Measurements from ENCODE around the gene YPEL3.
A peak's percentile ranks its signal among the peaks of the same experiment; 100 is the strongest.
"Not testable (repeated sequence)": the region's sequence is repeated elsewhere in the genome, so short reads cannot be mapped to it uniquely, and the experiment has no call there.

YPEL3 gene

DNA sequence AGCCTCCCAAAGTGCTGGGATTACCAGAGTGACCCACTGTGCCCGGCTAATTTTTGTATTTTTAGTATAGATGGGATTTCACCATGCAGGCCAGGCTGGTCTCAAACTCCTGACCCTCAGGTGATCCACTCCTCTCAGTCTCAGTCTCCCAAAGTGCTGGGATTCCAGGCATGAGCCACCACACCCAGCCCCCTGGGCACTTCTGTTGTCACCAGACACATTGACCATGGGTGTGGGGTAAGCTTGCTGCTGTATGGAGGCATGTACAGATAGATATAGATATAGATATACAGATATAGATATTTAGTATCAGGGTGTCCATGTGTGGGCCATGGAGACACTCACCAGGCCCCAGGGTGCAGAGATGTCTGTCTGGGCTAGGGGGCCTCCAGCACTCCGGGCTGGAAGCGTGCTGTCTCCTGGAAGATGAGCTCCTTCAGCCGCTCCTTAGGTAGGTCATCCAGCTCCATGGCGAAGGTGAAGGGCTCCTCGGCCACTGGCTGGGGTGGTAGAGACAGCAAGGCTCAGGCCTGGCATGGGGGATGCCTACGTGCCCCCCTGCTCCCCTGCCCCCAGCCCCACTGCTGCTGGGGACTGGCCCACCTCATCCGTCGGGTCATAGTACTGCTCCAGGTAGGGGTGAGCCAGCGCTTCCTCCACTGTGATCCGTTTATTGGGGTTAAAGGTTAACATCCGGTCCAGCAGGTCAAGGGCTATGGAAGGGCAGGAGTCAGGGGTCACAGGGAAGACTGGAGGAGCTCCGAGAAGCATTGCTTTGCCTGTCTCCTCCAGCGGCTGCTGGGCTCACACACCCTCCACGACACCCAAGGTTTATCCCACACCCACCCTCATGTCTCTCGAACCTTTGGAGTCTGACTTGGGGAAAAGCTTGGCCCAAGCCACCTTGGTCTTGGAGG is 20.5 kb upstream of the YPEL3 start:
- no peak for DNase-seq

DNA sequence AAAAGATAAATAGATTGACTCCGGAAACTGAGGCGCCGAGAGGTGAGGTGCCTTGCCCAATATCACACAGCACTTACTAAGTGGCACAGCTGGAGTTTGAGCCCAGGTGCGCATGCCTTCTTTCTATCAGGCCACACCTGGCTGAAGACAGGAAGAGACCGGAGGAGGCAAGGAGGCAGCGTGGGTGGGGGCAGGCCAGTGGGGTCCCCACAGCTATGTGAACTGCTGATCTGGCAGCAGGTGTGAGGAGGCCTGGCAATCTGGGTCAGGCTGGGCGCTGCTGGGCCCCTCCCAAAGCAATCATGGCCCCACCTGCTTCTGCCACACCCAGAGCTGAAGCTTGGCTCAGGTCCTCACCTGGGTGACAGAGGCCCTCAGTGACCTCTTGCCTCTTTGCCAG is 19.2 kb upstream of the YPEL3 start:
- peak; percentile 43 for DNase-seq

DNA sequence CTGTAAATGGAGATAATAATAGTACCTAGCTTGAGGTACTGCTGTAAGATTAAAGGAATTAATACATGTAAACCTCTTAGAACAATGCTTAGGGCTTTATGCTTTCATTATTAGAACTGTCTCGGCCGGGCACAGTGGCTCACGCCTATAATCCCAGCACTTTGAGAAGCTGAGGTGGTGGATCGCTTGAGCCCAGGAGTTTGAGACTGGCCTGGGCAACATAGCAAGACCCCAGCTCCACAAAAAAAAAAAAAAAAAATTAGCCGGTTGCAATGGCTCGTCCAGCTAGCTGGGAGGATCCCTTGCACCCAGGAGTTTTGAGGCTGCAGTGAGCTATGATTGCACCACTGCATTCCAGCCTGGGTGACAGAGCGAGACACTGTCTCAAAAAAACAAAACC is 18.8 kb upstream of the YPEL3 start:
- DNase-seq = not testable (repeated sequence)

DNA sequence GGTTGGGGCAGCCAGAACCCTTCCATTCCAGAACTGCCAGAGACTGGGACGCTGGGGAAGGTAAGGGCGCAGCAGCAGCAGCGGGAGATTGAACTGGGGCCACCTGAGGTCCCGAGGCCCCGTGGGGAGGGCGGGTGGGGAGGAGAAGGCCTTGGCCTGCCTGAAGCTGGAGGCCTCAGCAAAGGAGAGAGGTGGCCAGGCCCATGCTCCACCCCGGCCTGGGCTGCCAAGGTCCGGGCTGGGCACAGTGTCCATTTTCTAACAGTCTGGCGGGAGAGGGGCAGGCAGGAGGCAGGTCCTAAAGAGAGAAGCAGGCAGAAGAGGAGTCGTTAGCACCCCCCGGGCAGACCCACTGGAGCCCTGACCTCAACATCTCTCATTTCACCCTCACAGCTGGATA is 18.4 kb upstream of the YPEL3 start:
- DNase-seq = no peak

DNA sequence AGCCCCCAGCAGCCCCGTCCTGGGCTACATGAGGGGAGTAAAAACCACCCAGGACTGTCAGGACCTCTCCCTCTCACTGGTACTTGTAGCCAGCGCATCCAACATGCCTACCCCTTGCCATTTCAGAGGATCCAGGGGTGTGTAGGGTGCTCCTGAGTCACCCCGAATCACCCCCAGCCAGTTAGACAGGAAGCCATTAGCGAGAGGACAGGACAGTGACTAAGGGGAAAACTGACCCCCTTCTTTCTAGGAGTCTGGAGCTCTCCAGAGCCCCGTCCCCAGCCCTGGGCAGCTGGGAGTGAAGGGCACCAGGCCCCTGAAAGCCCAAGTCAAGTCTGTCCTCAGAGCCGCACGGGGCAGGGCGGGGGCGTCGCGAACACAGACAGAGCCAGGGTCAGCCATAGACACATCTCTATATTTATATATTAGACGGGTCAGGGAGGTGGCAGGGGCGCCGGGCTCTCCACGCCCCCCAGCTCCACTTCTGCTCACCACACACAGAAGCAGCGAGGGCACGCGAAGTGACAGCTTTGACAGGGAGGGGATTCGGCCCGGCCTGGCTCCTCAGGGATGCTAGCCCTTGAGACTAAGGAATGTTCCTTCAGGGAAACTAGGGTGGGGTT is 17.8 kb upstream of the YPEL3 start:
- DNase-seq = no peak

DNA sequence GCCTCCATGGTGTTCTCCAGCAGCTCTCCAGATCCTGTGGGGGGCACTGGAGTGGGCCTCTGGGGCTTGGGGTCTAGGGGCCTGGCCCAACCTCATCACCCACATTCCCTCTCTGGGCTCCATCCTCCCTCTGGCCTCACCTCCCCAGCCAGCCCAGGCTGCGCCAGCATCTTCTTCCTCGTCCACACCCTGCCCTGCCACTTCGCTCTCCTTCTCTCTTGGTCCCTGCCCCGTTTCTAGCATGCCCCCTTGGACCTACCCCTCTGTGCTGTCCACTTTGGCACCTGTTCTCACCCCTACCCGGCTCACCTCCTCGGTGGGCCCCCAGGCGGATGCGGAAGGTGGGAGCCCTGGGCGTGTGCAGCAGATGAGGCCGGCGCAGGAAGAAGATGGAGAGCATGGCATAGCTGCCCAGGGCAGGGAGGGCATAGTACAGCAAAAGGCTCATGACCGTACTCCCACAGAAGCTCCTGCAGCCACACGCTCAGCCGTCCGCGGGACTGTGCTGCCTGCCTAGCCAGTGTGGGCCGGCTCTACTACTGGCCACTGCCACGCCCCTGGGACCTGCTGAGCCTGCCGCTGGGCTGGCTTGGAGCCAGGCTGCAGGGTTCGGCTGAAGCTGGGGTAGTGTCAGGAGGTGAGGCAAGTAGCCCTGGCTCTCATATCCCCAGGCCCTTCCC is 17.2 kb upstream of the YPEL3 start, which contains the start of gene GDPD3:
GDPD3 (minus strand) TSS at position 507 of the 680 bp plus-strand sequence; CDS start at position 448, 59 bp downstream.
- DNase-seq = no peak

DNA sequence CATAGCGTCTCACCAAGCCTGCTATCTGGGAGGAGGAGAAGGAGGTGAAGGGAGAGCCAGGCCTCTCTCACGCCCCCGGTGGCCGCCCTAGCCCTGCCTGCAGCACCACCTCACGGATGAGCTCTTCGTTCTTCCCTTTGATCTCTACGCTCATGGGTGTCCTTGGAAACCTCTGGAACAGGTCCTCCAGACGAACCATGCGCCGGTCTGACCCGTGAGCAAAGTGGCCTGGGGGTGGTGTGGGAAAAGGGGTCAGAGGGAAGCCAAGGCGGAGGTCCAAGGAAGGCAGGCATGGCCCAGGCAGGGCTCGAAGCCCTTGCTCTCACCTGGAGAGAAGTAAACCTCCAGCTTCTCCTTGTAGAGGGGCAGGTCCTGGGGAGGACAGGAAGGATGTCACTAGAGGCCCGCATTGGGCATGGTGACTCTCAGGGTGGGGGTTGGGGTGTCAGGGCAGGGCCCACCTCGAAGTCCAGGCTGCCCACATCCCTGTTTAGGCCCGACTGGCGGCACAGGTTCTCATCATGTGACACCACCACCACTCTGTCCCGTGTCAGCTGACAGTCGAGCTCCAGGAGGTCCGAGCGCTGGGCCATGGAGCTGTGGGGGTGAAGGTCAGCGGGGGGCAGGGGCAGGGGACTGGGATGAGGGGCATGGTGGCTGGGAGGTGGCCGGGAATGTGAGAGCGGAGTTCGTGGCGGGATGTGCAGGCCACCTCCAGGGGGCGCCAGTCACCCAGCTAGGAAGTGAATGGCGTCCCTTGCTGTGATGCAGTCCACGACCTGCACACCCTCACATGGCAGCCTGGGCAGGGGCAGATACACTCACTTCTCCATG is 16.4 kb upstream of the YPEL3 start:
- DNase-seq = peak; percentile 59

DNA sequence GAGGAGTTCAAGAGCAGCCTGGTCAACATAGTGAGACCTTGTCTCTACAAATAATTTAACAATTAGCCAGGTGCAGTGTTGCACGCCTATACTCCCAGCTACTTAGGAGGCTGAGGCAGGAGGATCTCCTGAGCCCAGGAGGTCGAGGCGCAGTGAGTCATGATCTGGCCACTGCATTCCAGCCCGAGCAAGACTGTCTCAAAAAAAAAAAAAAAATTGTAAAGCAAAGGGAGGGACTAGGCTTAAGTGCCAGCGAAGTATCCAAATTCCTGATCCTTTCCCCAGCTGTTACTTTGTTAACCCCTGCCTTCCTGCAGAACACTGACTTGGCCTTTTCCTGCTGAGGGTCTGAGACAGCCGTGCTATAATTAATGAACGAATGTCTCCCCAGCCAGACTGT is 14.6 kb upstream of the YPEL3 start:
- no peak for DNase-seq

DNA sequence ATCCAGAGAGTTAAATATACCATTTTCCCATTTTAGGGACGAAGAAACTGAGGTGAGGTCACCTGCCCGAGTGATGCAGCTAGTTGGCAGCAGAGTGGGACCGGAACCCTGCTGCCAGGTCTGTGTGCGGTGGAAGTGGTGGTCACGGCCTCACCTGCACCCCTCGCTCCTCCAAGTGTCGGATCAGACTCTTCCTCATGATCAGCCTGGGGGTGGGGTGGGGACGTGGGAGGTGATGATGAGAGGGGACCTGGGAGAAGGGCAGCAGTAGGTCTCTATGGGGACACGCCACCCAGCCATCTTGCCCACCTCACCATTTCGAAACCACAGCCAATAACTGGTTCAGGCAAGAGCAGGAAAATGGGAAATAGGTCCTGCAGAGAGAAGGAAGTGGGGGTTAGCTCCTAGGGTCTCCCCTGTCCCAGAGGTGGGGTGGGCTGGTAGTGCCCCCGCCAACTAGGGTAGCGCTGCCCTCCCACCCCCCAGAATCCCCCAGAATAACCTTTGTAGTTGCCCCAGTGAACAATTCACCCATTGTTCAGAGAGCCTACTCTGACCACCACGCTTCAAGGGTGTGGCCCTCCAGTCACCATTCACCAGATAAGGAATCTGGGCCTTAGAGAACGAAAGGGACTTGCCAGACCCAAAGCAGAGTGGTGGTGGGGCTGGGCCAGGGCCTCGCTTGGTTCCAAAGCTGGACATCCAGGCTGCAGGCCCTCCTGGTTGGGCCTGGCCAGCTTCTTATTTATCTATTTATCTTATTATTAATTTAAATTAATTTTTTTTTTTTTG is 12.2 kb upstream of the YPEL3 start:
- no peak for DNase-seq

DNA sequence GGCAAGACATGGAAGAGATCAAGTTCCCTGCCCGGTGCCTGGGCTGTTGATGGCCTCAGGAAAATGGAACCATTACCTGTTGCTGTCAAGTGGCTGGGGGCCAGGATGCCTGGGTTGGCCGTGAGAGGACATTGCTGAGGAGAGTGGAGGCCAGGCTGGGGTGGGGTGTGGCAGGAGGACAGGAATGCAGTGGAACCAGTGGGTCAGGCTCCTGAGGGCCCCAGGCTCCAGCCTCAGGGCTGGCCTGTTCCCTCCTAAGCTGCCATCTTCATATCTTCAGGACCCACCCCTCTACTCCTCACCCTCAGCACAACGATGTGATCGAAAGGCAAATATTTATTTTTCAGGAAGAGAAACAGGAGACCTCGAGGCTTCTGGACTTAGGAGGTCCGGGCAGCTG is 8.5 kb upstream of the YPEL3 start:
- no peak for DNase-seq

DNA sequence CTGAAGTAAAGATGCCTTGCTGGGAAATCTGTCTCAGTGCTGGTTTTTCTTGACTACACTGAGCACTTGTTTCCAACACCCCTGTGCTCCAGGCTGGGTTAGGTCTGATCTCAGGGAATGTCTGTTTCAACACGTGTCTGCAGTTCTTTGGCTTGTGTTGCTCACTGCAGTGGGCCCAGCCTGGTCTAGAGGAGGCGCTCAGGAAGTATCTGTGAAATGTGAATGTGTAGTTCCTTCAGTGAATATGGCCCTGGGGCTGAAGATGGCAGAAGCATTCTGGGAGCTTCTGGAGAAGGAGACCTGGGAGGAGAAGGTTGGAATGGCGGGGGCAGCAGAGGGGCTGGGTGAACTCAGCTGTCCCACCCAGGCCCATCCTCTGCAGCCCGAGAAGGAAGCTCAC is 8.1 kb upstream of the YPEL3 start:
- DNase-seq = no peak

DNA sequence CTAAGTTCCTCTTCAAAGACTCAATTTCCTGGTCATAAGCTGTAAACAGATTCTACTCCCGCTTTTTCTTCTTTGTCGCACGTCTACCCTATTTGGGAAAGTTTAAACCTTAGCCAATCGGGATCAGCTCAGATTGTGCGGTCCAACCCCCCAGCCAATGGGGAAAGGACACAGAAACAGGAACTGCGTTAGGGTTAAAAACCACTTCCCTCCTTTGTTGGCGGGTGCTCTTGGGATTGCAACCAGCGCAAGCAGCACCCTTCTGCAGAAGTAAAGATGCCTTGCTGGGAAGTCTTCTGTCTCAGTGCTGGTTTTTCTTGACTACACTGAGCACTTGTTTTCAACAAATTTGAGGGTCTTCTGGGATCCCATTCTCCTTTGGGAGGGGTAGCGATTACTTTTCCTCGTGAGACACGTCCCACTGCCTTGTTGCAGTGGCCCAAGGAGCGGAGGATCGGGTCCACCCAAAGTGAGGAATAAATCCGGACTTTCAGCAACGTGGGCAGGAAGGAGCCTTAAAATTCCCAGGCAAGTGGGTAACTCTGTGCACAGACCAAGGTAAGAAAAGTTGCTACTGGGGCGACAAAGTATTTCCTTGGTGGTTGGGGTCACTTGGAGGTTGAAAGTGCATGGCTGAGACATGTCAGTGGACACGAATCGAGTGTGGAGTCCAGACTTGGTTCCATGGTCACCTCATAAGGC is 1.0 kb upstream of the YPEL3 start:
- peak; percentile 41 for DNase-seq

DNA sequence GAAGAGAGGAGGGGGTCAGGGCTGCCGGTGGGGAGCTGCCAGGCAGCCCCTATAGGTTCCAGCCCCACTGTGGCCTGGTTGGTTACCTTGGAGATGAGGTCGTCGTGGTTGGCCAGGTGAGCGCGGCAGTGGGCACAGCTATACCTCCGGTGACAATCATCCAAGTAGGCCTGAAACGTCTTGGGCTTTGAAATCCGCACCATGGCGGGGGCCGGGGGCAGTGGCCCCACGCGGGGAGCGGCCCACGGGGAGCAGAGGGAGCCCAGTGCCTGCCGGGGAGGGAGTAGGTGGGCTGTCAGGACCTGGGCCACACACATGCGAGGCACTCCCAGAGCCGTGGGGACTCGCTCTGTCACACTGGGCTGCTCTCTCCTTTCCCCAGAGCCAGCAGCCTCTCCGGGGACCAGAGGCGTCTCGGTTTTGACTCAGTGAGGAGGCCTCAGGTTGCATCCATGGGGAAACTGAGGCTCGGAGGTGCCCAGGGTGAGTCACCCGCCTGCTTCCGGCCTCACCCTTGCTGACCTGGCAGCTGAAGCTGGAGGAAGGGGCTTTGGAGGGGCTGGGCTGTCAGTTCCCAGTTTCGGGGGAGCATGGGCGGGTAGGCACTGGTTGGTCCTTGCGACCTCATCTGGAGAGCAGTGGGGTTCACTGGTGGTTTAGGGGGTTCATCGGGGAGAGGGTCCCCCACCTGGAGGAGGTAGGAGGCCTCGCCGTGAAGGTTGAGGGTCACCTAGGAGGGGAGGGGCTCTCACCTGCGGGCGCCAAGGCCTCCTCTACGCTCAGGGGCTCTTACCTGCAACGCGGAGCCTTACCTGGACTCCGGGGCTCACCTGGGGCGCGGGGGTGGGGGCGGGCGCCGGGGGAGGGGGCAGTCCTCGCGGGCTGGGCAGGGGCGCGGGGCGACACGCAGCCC is 591 bp downstream of the YPEL3 start:
- DNase-seq = peak; percentile 9

DNA sequence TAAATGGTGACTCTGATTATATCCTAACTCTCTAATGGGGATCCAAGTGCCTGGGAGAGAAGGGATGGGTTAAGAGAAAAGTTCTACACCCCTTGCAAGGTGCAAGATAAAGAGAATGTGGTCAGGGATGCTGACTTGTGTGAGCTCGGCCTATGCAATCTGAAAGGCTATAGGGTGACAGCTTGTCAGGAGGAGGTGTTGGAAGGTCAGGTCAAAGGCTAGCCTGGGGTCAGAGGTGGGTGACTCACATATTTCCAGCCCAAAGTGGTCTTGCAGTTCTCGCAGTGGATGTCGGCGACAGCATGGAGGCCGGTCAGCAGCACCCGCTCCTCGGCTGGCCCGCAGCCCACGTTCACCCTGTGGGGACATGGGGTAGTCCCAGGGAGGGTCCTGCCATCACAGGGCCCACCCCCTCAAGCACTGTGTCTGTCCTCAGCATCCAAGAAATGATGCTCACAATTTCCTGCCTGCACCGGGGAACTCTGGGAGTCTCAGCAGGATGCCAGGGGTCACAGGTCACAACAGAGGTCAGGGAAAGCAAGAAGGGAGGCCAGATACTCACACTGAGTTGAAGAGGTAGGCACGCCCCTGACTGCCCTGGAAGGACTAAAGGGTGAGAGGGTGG is 1.4 kb downstream of the YPEL3 start:
- no peak for DNase-seq

DNA sequence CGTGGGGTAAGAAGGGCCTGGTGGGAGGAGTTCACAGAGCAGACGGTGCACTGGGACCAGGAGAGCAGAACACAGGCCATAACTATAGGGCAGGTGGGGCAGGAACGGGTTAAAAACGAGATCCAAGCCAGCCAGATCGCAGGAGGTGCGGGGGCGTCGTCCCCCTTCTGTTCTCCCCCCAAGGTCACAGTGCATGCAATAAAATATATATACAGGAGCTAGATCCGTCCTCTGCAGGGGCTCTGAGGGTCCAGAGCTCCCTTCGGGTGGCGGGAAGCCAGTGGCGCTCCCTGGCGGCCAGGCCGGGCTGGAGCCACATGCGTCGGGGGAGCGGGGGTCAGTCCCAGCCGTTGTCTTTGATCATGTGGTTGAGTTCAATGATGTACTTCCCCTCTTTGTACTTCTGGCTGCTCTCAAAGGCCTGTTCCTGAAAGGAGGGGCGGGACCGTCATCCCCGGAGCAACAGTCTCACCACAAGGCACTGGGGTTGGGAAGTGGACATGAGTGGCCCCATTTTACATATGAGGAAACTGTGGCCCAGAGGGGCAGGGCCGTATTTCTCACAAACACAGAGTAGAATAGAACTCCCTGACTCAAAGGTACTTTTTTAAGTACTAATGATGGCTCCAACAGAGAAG is 3.5 kb downstream of the YPEL3 start:
- peak; percentile 83 for DNase-seq

DNA sequence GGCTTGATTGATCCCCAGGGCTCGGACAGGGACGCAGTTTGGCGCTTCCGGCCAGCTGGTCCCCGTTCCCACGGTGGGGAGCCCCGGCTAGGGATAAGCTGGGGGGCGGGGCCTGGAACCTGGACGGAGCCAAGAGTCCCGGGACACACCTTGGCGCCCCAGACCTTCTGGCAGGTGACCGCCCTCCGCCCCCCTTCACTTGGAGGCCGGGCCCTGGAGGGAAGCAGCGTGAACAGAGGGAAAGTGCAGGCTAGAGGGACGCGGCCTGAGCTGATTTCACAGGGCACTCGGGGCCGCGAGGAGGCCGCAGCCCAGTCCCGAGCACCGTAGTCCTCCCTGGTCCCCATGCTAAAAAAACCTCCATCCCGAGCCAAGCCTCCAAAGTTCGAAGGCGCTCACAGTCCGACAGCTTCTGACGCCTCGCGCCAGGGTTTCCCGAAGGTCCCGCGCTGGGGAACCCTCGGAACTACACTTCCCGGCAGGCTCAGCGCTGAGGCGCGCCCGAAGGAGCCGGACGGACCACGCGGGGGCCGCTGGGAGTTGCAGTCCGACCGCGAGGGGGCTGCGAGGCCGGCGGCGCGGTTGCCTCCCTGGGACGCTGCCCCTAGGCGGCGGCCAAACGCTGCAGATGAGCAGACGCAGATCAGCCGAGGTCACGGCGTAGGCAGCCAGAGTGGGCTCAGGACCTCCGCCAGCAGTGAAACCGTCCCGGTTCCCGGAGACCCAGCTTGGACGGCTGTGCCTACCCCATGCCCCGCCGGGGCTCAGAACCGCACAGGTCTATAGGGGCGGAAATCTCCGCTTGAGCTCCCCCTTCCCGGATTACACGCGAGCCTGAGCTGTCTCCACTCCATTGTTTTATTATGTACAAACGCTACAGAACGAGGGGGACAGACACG is 4.3 kb downstream of the YPEL3 start, which contains the start of gene TBX6:
TBX6 (minus strand) TSS at position 451 of the 899 bp plus-strand sequence. CDS start 731 bp downstream, outside the sequence.
- DNase-seq = peak; percentile 93

DNA sequence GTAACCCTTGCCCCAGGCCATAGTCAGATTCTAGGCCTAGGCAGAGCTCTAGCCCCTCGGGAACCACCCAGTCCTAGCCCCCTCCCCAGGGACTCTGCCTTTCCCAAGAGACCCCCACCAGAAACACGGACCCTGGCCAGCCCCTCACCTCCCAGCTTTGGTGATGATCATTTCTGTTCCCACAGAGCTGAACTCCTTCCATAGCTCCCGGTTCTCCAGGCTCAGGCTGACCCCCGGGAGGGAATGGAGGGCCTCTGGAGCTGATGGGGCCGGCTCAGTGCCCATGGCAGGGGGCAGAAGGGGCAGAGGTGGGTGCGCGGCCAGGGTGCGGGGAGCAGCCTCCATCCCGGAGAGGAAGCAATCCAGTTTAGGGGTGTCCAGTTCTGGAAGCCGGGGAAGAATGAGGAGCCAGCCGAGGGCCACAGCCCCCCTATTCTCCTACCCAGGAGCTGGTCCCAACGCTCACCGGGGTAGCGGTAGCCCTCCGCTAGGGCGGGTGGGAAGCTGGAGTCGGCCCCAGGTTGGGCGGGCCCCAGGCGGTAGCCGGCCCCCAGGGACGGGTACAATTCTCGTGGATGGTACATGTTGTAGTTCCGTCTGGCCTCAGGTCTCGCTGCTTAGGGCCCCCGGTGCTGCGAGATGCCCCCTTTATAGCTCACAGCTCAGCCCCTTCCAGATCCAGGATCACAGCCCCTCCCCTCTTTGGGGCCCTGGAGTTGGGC is 5.2 kb downstream of the YPEL3 start:
- no peak for DNase-seq
